Right atrium auricular region (tissue), 2 donors: ENCODE results near the gene EXOC4. TPM values are rescaled to one million over a fixed set of nuclear protein-coding genes. Genes with fewer than 3 reads are reported as not detected.

ENCODE experiments used
- DNase-seq: peaks from one replicate; pipeline ENCODE4 v3.0.0-alpha.2; 2019; ENCODE audit warnings: low spot score
- H3K27ac ChIP-seq, 2 donors: fragments of 200-600 bp; sonication (generic); 1 replicate in 1 of 2; 2 replicates in 1 of 2; pipeline ENCODE4 v1.5.1; 2016 to 2019
- H3K27me3 ChIP-seq, 2 donors: fragments of 200-600 bp; sonication (generic); one replicate each; pipeline versions ENCODE4 v1.5.1 to v1.6.0; 2017 to 2019
- H3K36me3 ChIP-seq: fragments of 200-600 bp; sonication (generic); one replicate; pipeline ENCODE4 v1.5.1; 2016
- H3K4me1 ChIP-seq, 2 donors: fragments of 200-600 bp; sonication (generic); one replicate each; pipeline versions ENCODE4 v1.5.1 to v1.6.0; 2017 to 2019
- H3K4me3 ChIP-seq, 2 donors: fragments of 200-600 bp; sonication (generic); 1 replicate in 1 of 2; 2 replicates in 1 of 2; pipeline ENCODE4 v1.5.1; 2017 to 2019; ENCODE audit warnings: mild to moderate bottlenecking in 1 of 2, moderate library complexity in 1 of 2
- H3K9me3 ChIP-seq, 2 donors: fragments of 200-600 bp; sonication (generic); one replicate each; pipeline ENCODE4 v1.5.1; 2019
- CTCF ChIP-seq, 2 donors: fragments of 200-600 bp; sonication (generic); IDR thresholded peaks; one replicate each; pipeline ENCODE4 v1.5.1; 2019; ENCODE audit warnings: antibody characterized with exemption in 2 of 2
- total RNA-seq, 2 donors: library from RNA; depleted of rRNA; stranded (reverse); fragments of >200 nt; gene quantifications; one replicate each; pipeline ENCODE4 v1.1.0, GENCODE V29; 2016

EXOC4 gene
- total RNA-seq, 2 donors from 2014 or later = 24.7 to 30.6 TPM

GRCh38 chr7:133763076-133763640 is 510.3 kb downstream of the EXOC4 start:
- no peak for TF ChIP-seq CTCF (IDR thresholded peaks at IDR 0.05)
- Histone ChIP-seq H3K27ac (no peak overlapping the region), H3K4me1 (no peaks in the 10 kb centered on the region), H3K27me3 (no peaks in the 10 kb centered on the region), H3K4me3 (no peak overlapping the region), H3K9me3 (no peaks in the 10 kb centered on the region), H3K36me3 (no peaks in the 10 kb centered on the region)
- DNase-seq = no peak

GRCh38 chr7:133769668-133770067 is 516.8 kb downstream of the EXOC4 start:
- Histone ChIP-seq H3K27ac (no peak overlapping the region), H3K9me3 (no peaks in the 10 kb centered on the region), H3K36me3 (no peaks in the 10 kb centered on the region), H3K4me3 (no peak overlapping the region), H3K4me1 (no peaks in the 10 kb centered on the region), H3K27me3 (no peaks in the 10 kb centered on the region)
- no peak for TF ChIP-seq CTCF (IDR thresholded peaks at IDR 0.05)
- no peak for DNase-seq

GRCh38 chr7:133770863-133771492 is 518.1 kb downstream of the EXOC4 start:
- Histone ChIP-seq H3K36me3 (no peaks in the 10 kb centered on the region), H3K9me3 (no peaks in the 10 kb centered on the region), H3K4me1 (no peaks in the 10 kb centered on the region), H3K4me3 (no peak overlapping the region), H3K27me3 (no peaks in the 10 kb centered on the region), H3K27ac (no peak overlapping the region)
- TF ChIP-seq CTCF (IDR thresholded peaks at IDR 0.05) = no peak
- DNase-seq = no peak

- Histone ChIP-seq H3K9me3 (no peaks in the 10 kb centered on the region), H3K4me1 (no peaks in the 10 kb centered on the region), H3K4me3 (no peak overlapping the region), H3K36me3 (no peaks in the 10 kb centered on the region), H3K27ac (no peak overlapping the region), H3K27me3 (no peaks in the 10 kb centered on the region)
- DNase-seq = no peak
- TF ChIP-seq CTCF (IDR thresholded peaks at IDR 0.05) = no peak
Observed at GRCh38 chr7:133771788-133772419, 519.0 kb downstream of the EXOC4 start.

GRCh38 chr7:133773601-133774000 is 520.7 kb downstream of the EXOC4 start:
- H3K4me1 ChIP-seq = no peaks in the 10 kb centered on the region
- no peak overlapping the region for H3K27ac ChIP-seq
- no peak for TF ChIP-seq CTCF (IDR thresholded peaks at IDR 0.05)
- no peaks in the 10 kb centered on the region for H3K27me3 ChIP-seq
- H3K36me3 ChIP-seq = no peaks in the 10 kb centered on the region
- no peak for DNase-seq
- H3K4me3 ChIP-seq = no peak overlapping the region
- H3K9me3 ChIP-seq = no peaks in the 10 kb centered on the region
